SW480 (cell line): ENCODE measurements around the gene PITPNM3.

Source experiments
- DNase-seq: peaks from one replicate; pipeline ENCODE4 v3.0.0-alpha.2; 2016; ENCODE audit warnings: low spot score

Gene PITPNM3

DNA sequence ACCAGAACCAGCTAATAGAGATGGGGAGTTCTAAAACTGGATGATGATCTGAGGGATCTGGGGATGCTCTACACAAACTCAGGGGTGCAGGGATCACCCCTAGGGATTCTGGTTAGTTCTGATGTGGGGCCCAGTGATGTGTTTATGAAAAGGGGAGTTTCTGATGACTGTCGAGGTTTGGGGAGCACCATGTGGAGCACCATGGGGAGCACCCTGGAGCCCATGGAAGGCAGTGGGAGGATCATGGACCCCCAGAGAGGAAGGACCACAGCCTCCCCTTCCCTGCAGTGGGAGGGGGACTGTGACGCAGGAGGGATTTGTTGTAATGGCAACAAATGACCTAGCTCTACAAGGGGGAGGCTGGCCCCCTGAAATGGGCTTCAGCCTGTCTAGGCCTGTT is 93.7 kb downstream of the PITPNM3 start:
- DNase-seq = no peak

DNA sequence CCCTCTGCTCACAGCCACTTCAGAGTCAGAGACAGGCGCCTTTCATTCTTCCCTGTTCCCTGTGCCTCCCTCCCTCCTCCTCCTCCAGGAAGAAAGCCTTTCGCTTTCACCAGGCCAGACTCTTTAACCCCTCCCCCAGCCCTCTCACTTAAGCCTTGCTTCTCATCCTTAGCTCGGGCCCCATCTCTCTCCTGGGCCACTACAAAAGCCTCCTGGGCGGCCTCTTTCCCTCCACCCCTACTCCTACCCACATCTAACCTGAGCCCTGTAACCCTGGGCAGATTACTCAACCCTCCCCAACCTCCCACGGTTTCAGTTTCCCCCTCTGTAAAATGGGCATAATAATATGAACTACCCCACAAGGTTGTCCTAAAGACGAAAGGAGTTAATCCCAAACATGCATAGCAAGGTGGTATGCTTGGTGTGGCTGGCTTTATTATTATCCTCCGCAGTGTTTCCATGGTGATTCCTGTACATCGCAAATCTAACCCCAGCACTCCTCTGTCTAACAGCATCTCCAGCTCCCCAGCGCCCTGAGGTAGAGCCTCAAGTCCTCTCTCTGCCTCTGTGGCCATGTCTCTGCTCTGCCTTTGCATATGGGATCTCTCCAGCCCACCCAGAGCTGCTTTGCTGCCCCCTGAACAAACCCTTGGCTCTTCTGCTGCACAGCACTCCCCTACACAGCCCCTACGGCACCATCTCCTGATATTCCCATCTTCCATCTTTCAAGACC is 94.4 kb downstream of the PITPNM3 start:
- no peak for DNase-seq

- no peak for DNase-seq
Observed at GRCh38 chr17:6461246-6461645, 95.1 kb downstream of the PITPNM3 start.

DNA sequence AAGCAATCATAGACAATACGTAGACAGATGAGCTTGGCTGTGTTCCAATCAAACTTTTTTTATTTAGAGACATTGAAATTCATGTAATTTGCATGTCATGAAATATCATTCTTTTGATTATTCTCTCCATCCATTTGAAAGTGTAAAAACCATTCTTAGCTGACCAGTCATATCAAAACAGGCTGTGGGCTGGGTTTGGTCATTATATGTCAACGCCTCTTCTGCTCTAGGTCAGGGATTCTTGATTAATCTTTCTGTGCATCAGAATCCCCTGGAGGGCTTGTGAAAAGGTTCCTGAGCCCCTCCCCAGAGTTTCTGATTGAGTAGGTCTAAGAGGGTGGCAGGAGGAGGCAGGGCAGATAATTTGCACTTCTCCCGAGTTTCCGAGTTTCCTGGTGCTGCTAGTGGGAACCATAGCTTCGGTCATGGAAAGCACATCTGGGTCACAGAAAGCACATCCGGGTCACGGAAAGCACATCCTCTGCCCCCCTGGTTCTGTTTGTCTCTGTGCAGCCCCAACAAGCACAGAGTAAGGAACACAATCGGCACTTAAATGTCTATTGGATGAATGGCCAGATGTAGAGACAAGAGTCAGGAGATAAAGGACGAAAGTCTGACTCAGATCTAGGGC is 95.7 kb downstream of the PITPNM3 start:
- DNase-seq = no peak

GRCh38 chr17:6458460-6458950 is 97.8 kb downstream of the PITPNM3 start:
- no peak for DNase-seq

- peak; percentile 36 for DNase-seq
Observed at GRCh38 chr17:6457688-6458459, 98.5 kb downstream of the PITPNM3 start.

DNA sequence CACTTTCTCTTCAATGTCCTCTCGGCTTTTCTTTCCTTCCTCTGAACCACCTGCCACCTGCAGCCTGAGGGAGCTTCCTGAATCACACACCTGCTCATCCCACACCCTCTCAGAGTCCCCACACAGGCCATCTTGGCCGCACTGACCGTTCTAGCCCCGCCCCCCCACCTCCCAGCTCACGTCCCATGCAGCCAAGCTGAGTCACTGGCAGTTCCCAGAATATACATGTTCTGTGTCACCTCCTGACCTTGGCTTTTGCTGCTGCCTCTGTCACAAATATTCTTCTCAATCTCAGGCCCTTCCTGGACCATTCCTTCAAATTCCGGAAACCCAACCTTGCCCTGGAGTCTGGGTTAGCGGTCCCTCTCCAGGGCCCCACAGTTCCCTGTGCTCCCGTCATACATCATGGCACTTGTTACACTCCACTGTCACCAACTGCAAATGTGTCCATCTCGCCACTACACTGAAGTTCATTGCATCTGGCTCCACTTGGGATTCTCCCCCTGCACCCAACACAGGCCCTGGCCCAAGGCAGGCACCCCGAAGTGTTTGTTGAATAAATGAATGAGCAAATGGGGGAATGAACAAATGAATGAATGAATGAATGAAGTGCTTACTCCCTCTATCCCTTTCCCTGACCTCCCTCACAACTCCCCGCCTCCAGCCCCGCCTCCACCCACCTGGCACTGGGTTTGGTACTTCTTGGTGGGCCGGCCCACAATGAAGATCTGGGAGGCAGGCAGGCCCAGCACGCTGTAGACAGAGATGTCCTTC is 99.3 kb downstream of the PITPNM3 start:
- DNase-seq = peak; percentile 56

DNA sequence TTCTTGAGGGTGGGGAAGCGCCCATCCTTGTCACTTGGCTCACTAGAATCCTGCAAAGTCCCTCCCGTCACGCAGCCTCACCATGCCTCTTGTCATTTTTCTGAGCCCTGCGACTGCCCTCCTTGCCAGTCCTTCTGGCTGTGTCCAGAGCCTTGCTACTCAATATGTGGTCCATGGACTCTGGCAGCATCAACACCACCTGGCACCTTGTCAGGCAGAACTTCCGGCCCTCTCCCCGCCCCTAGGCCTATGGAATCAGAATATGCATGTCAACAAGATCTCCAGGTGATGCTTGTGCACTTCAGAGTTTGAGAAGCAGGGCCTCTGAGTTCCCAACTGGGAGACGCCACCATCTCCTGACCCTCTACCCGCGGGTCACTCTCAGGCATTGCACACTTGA is 100.0 kb downstream of the PITPNM3 start:
- DNase-seq = no peak

DNA sequence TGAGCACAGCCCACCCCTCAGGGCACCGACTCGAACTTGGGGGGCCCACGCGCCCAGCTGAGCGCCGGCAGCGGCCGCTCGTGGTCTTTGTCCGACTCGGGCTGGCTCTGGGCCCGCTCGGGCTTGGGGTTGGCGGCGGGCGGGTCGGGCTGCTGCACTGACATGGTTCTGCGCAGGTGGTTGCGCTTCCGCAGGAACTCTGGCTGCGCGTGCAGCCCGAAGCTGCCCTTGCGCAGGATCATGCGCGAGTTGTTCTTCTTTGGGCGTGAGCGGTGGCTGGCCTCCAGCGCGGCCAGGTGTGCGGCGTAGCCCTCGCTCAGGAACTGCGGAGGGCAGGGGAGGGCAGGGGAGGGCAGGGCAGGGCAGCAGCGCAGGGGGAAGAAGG is 101.0 kb downstream of the PITPNM3 start:
- DNase-seq = no peak

- DNase-seq = no peak
Observed at GRCh38 chr17:6454495-6455320, 101.6 kb downstream of the PITPNM3 start.

DNA sequence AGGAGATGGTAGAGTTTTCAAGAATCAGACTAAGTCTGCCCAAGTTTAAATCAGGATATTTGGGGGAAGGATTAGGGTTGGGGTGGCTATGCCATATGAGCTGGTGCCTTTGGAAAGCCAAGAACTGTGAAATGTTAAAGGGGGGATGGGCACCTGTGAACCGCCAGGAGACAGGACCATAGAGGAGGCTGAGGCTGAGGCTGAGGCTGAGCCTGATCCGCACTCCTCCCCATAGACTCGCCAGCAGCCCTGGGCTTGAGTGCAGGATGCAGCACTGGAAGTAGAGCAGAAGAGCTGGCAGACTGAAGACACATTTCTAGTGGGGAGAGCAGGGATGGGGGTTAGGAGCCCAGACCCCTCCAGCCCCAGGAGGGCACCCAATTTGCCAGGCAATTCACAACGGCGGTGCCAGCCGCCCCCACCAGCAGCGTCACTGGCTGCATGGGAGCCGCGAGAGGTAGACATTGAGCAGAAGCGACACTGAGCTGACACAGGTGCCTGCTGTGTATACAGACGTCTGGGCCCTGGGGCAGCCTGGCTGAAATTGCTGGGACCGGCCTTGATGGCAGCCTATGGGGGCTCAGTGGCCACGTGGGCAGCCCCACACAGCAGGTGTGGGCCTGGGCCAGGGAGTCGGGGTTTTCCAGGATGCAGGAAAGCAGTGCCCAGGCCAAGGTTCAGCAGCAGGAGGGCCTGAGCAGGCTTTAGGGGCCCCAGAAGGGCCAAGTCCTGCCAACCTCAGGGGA is 102.9 kb downstream of the PITPNM3 start:
- no peak for DNase-seq

GRCh38 chr17:6452471-6453266 is 103.7 kb downstream of the PITPNM3 start:
- DNase-seq = no peak

GRCh38 chr17:6450926-6451832 is 105.2 kb downstream of the PITPNM3 start:
- DNase-seq = no peak

DNA sequence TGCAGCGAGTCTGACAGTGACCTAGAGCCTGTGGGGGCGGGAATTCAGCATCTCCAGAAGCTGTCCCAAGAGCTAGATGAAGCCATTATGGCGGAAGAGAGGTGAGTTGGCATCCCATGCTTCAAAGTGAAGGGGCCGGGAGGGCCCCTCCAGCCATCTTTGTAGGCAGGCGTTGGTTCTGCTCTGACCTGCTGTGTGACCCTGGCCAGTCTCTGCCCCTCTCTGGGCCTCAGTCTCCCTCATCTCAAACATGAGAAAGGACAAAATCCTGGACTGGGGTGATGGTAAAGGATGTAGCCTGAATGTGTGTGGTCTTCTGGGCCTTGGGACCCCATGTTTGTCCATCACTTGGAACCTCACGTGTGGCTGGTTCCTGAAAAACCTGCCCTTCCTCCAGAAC is 107.0 kb downstream of the PITPNM3 start:
- DNase-seq = no peak

GRCh38 chr17:6448473-6448872 is 107.9 kb downstream of the PITPNM3 start:
- DNase-seq = no peak

- DNase-seq = no peak
Observed at GRCh38 chr17:6446516-6447100, 109.7 kb downstream of the PITPNM3 start.

- no peak for DNase-seq
Observed at GRCh38 chr17:6444571-6445335, 111.6 kb downstream of the PITPNM3 start.
